Measurements from ENCODE around the gene MYL6.

- TF ChIP-seq POLR2A (IDR thresholded peaks at IDR 0.05) (no peak), CTCF (IDR thresholded peaks at IDR 0.05) (peak in 1 of 4 experiments; percentile 11), POLR2AphosphoS5 (IDR thresholded peaks at IDR 0.05) (no peak)
Observed at GRCh38 chr12:56160193-56160763, 2.1 kb downstream of the MYL6 start.
